PC-3 (cell line): ENCODE results near the gene CLSTN3. TPM values are rescaled to one million over a fixed set of nuclear protein-coding genes. Genes with fewer than 3 reads are reported as not detected.

ENCODE experiments used
- ATAC-seq: fragments of 200-7000 bp; cut with Tn5 transposase; 2 replicates; pipeline ENCODE4 v1.9.1; 2020; ENCODE audit warnings: mild to moderate bottlenecking, moderate library complexity
- BruUV-seq: library from RNA; stranded (reverse); fragments of 400-500 nt; replicated peaks from 2 replicates; lab custom pipeline; 2021; lab: Mats Ljungman, UMichigan
- CTCF ChIA-PET: fragments of 300-600 bp; sonication (Branson Sonifier 250); formaldehyde crosslinking; loops from one replicate; lab custom pipeline; 2022; ENCODE audit warnings: antibody characterized with exemption; lab: Charles Lee
- POLR2A ChIA-PET: fragments of 300-600 bp; sonication (Branson Sonifier 250); formaldehyde crosslinking; loops from one replicate; lab custom pipeline; 2022; ENCODE audit warnings: antibody characterized with exemption; ENCODE audit not compliant: unreplicated experiment; lab: Charles Lee
- DNase-seq: peaks from one replicate; pipeline ENCODE4 v3.0.0-alpha.2; 2015
- H2AFZ ChIP-seq: fragments of 300-600 bp; sonication (generic); 2 replicates; pipeline ENCODE4 v1.6.0; 2016; ENCODE audit warnings: antibody characterized with exemption, low read length
- H3F3A ChIP-seq: fragments of 300-600 bp; sonication (generic); one replicate; pipeline ENCODE4 v1.6.0; 2017; ENCODE audit warnings: antibody characterized with exemption, low read length, control low read depth, mild to moderate bottlenecking; ENCODE audit not compliant: unreplicated experiment
- H3K27ac ChIP-seq: fragments of 300-600 bp; sonication (generic); 2 replicates; pipeline ENCODE4 v1.5.1; 2016; ENCODE audit warnings: mild to moderate bottlenecking, low read length
- H3K27me3 ChIP-seq: fragments of 300-600 bp; sonication (generic); 2 replicates; pipeline ENCODE4 v1.6.1; 2016; ENCODE audit warnings: low read length, mixed read lengths
- H3K36me3 ChIP-seq: fragments of 300-600 bp; sonication (generic); 2 replicates; pipeline ENCODE4 v1.6.1; 2016; ENCODE audit warnings: low read depth, mixed run types, low read length, mixed read lengths
- H3K4me1 ChIP-seq: fragments of 300-600 bp; sonication (generic); 2 replicates; pipeline ENCODE4 v1.5.1; 2016; ENCODE audit warnings: low read length; ENCODE audit not compliant: insufficient read depth
- H3K4me2 ChIP-seq: fragments of 300-600 bp; sonication (generic); 2 replicates; pipeline ENCODE4 v1.6.0; 2016; ENCODE audit warnings: low read length
- H3K4me3 ChIP-seq: fragments of 300-600 bp; sonication (generic); 2 replicates; pipeline ENCODE4 v1.5.1; 2016; ENCODE audit warnings: mild to moderate bottlenecking, low read length, mixed read lengths
- H3K79me2 ChIP-seq: fragments of 300-600 bp; sonication (generic); 2 replicates; pipeline ENCODE4 v1.6.1; 2017; ENCODE audit warnings: low read length, mixed read lengths
- H3K9ac ChIP-seq: fragments of 300-600 bp; sonication (generic); 2 replicates; pipeline ENCODE4 v1.6.0; 2016; ENCODE audit warnings: mild to moderate bottlenecking, low read length
- H3K9me2 ChIP-seq: fragments of 300-600 bp; sonication (generic); replicated peaks from 2 replicates; pipeline ENCODE4 v1.6.1; 2016; ENCODE audit warnings: mixed run types, low read length, mixed read lengths
- H3K9me3 ChIP-seq: fragments of 300-600 bp; sonication (generic); 2 replicates; pipeline ENCODE4 v1.6.1; 2016; ENCODE audit warnings: low read length, mixed read lengths
- H4K20me1 ChIP-seq: fragments of 300-600 bp; sonication (generic); 2 replicates; pipeline ENCODE4 v1.6.1; 2016; ENCODE audit warnings: low read length, mixed read lengths
- CTCF ChIP-seq: fragments of 300-600 bp; sonication (generic); conservative IDR thresholded peaks from 2 replicates; pipeline ENCODE4 v1.5.1; 2017; ENCODE audit warnings: antibody characterized with exemption, low read depth, mild to moderate bottlenecking, low read length
- EZH2 ChIP-seq: fragments of 300-600 bp; sonication (generic); IDR thresholded peaks from one replicate; pipeline ENCODE4 v1.6.1; 2017; ENCODE audit warnings: antibody characterized with exemption, mild to moderate bottlenecking, low read length; ENCODE audit not compliant: unreplicated experiment
- EZH2phosphoT487 ChIP-seq: fragments of 300-600 bp; sonication (generic); IDR thresholded peaks from 2 replicates; pipeline ENCODE4 v1.6.1; 2018; ENCODE audit warnings: mild to moderate bottlenecking, antibody characterized with exemption, low read length, borderline replicate concordance
- intact Hi-C: fragments of 100-400 bp; cut with micrococcal nuclease; formaldehyde crosslinking; loops from 2 replicates; pipeline ENCODE4 v1.9.0; 2023
- total RNA-seq: library from RNA; depleted of rRNA; stranded (reverse); fragments of >200 nt; gene quantifications from 2 replicates; pipeline ENCODE4 v1.2.3, GENCODE V29; 2014

Gene CLSTN3
- total RNA-seq, 1 experiment from 2014 or later = 10.9 TPM

- no peaks in the 10 kb centered on the region for H3F3A ChIP-seq
- H2AFZ ChIP-seq = no peak overlapping the region
- no peaks in the 10 kb centered on the region; the same call in 1 of the 2 replicates for H3K4me1 ChIP-seq
- H3K27me3 ChIP-seq = no peaks in the 10 kb centered on the region
- ChIA-PET POLR2A (no interaction called here), CTCF (no interaction called here)
- DNase-seq (peak; percentile 33), ATAC-seq (no peak)
- intact Hi-C loops = loop anchor here (1.0 to 2.0 kb wide), 2 partner anchors 95 to 169 kb away; partner anchors contain the start of genes C12orf57 and LPCAT3
- H3K4me3 ChIP-seq = no peak overlapping the region
- no peaks in the 10 kb centered on the region for H3K36me3 ChIP-seq
- H3K4me2 ChIP-seq = no peak overlapping the region
- no peaks in the 10 kb centered on the region for H4K20me1 ChIP-seq
- TF ChIP-seq CTCF = peak; percentile 72
- TF ChIP-seq EZH2phosphoT487 = no peak
- H3K9ac ChIP-seq = no peak overlapping the region
- H3K79me2 ChIP-seq = peaks cover 7% of the 10 kb centered on the region; the same call in 1 of the 2 replicates
- no TSS peak for BruUV-seq
- H3K27ac ChIP-seq = no peak overlapping the region
- no peaks in the 10 kb centered on the region for H3K9me3 ChIP-seq
- no peaks in the 10 kb centered on the region for H3K9me2 ChIP-seq
These were observed 16.7 kb upstream of the CLSTN3 start for GRCh38 chr12:7113389-7113871.

DNA sequence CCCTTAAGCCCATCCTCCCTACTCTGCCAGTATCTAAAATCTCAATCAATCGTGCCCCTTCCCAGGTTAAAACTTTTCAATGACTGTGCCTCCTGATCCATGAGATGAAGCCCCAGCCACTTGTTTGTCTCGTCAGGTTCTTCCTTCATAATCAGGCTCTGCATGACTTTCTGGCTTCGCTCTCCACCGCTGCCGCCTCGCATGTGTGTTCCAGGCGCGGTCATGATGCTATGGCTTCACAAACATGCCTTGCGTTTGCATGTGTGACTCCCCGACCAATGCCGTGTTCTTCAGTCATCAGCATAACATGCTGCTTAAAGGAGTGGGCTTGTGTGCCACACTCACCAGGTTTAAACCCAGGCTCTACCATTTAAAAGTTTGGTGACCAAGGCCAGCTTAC, 16.2 kb upstream of the CLSTN3 start:
- H3K9me2 ChIP-seq = no peaks in the 10 kb centered on the region
- intact Hi-C loops = no loop called here
- 0 out of 2 replicates have a peak, but pooled peaks cover 4% of the 10 kb centered on the region for H3K79me2 ChIP-seq
- H3K27ac ChIP-seq = no peak overlapping the region
- CTCF ChIA-PET = no interaction called here
- H2AFZ ChIP-seq = no peak overlapping the region
- H3K4me1 ChIP-seq = no peaks in the 10 kb centered on the region
- H3K36me3 ChIP-seq = no peaks in the 10 kb centered on the region
- H4K20me1 ChIP-seq = no peaks in the 10 kb centered on the region
- no peak overlapping the region for H3K4me2 ChIP-seq
- H3K27me3 ChIP-seq = no peaks in the 10 kb centered on the region
- H3K9me3 ChIP-seq = no peaks in the 10 kb centered on the region
- no TSS peak for BruUV-seq
- H3K4me3 ChIP-seq = no peak overlapping the region
- ATAC-seq = no peak
- POLR2A ChIA-PET = no interaction called here
- DNase-seq = no peak
- H3F3A ChIP-seq = no peaks in the 10 kb centered on the region
- TF ChIP-seq CTCF = no peak
- TF ChIP-seq EZH2phosphoT487 = no peak
- TF ChIP-seq EZH2 = no peak
- H3K9ac ChIP-seq = no peak overlapping the region

GRCh38 chr12:7114851-7115250, 15.3 kb upstream of the CLSTN3 start:
- BruUV-seq = no TSS peak
- ChIA-PET CTCF (no interaction called here), POLR2A (no interaction called here)
- no peaks in the 10 kb centered on the region for H3K9me3 ChIP-seq
- H3F3A ChIP-seq = no peaks in the 10 kb centered on the region
- H4K20me1 ChIP-seq = no peaks in the 10 kb centered on the region
- no peak overlapping the region for H3K27ac ChIP-seq
- H3K27me3 ChIP-seq = no peaks in the 10 kb centered on the region
- no peaks in the 10 kb centered on the region for H3K4me1 ChIP-seq
- H3K9me2 ChIP-seq = no peaks in the 10 kb centered on the region
- H3K4me3 ChIP-seq = no peak overlapping the region
- TF ChIP-seq CTCF = no peak
- no peak for TF ChIP-seq EZH2phosphoT487
- TF ChIP-seq EZH2 = no peak
- H3K36me3 ChIP-seq = no peaks in the 10 kb centered on the region
- no peak overlapping the region for H3K4me2 ChIP-seq
- H3K79me2 ChIP-seq = no peaks in the 10 kb centered on the region
- DNase-seq = no peak
- ATAC-seq = no peak
- intact Hi-C loops = no loop called here
- no peak overlapping the region for H2AFZ ChIP-seq
- no peak overlapping the region for H3K9ac ChIP-seq
